HEK293T (cell line): ENCODE data around the gene LOXL4.

ENCODE experiments used
- FOXA1 ChIP-seq: fragments of 450-650 bp; IDR thresholded peaks from 2 replicates; pipeline ENCODE4 v1.6.1; 2016; ENCODE audit warnings: mild to moderate bottlenecking
- FOXM1 ChIP-seq: fragments of 450-650 bp; IDR thresholded peaks from 2 replicates; pipeline ENCODE4 v1.6.1; 2017; ENCODE audit warnings: mild to moderate bottlenecking, borderline replicate concordance
- LEF1 ChIP-seq: fragments of 450-650 bp; IDR thresholded peaks from 2 replicates; pipeline ENCODE4 v1.6.1; 2017; ENCODE audit warnings: mild to moderate bottlenecking, borderline replicate concordance

DNA sequence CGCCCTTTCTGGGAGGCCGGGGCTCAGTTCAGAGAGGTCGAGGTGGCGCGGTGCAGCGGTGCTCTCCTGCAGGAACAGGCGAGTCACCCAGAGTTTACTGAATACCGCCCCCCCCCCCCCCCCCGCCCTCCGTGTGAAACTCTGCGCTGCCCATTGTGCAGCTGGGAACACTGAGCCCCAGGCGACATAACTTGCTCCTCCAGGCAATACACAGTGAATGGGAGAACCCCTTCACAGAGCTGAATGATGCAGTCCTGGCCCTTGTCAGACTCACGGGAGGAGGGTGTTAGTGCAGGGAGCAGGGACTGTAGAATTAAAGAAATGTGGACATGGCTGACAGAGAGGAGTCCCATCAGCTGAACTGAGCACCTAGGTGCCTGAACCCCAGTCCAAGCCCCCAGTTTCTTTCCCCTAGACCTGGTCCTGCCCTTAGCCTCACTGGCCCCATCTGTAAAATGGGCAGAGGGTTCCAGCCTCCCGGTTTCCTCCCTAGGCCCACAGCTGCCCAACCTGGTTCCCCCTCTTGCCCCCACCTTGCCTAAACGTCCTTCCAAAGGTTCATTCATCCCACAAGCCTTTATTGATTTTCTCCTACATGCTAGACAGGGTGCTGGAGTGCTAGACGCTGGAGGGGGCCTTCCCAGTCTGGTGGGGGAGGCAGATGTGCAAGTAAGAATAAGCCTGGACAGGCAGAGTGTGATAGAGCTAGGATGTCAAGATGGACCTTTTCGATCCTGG, 869 bp upstream of the LOXL4 start:
- TF ChIP-seq FOXM1 (no peak), LEF1 (no peak), FOXA1 (no peak)
